Type B pancreatic cell (in vitro differentiated cells): ENCODE data around the gene MBD1. TPM values are rescaled to one million over a fixed set of nuclear protein-coding genes. Genes with fewer than 3 reads are reported as not detected.

ENCODE experiments used
- DNase-seq: peaks from one replicate; pipeline ENCODE4 v3.0.0; 2021; ENCODE audit warnings: mixed read lengths; ENCODE audit not compliant: unreplicated experiment; ENCODE audit errors: extremely low spot score
- H3K27ac Mint-ChIP-seq: 2 replicates; pipeline ENCODE4 v1.8.0; 2021; ENCODE audit warnings: mild to moderate bottlenecking, mixed read lengths
- H3K27me3 Mint-ChIP-seq: 2 replicates; pipeline ENCODE4 v1.8.0; 2021; ENCODE audit warnings: mixed read lengths
- H3K36me3 Mint-ChIP-seq: 2 replicates; pipeline ENCODE4 v1.8.0; 2021; ENCODE audit warnings: mixed read lengths
- H3K4me1 Mint-ChIP-seq: one replicate; pipeline ENCODE4 v1.8.0; 2021; ENCODE audit warnings: mixed read lengths; ENCODE audit not compliant: unreplicated experiment
- H3K4me3 Mint-ChIP-seq: 2 replicates; pipeline ENCODE4 v1.8.0; 2021; ENCODE audit warnings: mild to moderate bottlenecking, mixed read lengths
- H3K9me3 Mint-ChIP-seq: 2 replicates; pipeline ENCODE4 v1.8.0; 2021; ENCODE audit warnings: mixed read lengths
- CTCF ChIP-seq: fragments of 200-600 bp; sonication (generic); conservative IDR thresholded peaks from 2 replicates; pipeline ENCODE4 v1.5.0; 2021; ENCODE audit warnings: antibody characterized with exemption, mild to moderate bottlenecking
- total RNA-seq: library from RNA; stranded (reverse); gene quantifications from 2 replicates; pipeline ENCODE4 v1.2.1, GENCODE V29; 2021; ENCODE audit warnings: low replicate concordance

MBD1 gene
- total RNA-seq, 1 donor from 2014 or later: 81.9 TPM

GRCh38 chr18:50307738-50308470, 26.6 kb upstream of the MBD1 start:
- no peak for TF ChIP-seq CTCF

GRCh38 chr18:50307400-50307737, 26.0 kb upstream of the MBD1 start:
- no peaks in the 10 kb centered on the region for H3K36me3 Mint-ChIP-seq
- H3K9me3 Mint-ChIP-seq: peaks cover 5% of the 10 kb centered on the region
- H3K27me3 Mint-ChIP-seq: peaks cover 11% of the 10 kb centered on the region
- H3K4me1 Mint-ChIP-seq: no peaks in the 10 kb centered on the region
- H3K27ac Mint-ChIP-seq: peak overlapping the region; percentile 44
- TF ChIP-seq CTCF: no peak
- H3K4me3 Mint-ChIP-seq: peak overlapping the region; percentile 93
- no peak for DNase-seq

More at GRCh38 chr18:50307738-50308470, 26.6 kb upstream of the MBD1 start:
- Mint-ChIP-seq H3K36me3 (no peaks in the 10 kb centered on the region), H3K4me1 (no peaks in the 10 kb centered on the region), H3K9me3 (peaks cover 5% of the 10 kb centered on the region), H3K4me3 (peak overlapping the region; percentile 93), H3K27ac (peak overlapping the region; percentile 44), H3K27me3 (peaks cover 11% of the 10 kb centered on the region)
- DNase-seq: peak; percentile 79

- no peak for TF ChIP-seq CTCF
- H3K9me3 Mint-ChIP-seq: peaks cover 5% of the 10 kb centered on the region
- H3K27me3 Mint-ChIP-seq: peaks cover 11% of the 10 kb centered on the region
- H3K4me1 Mint-ChIP-seq: no peaks in the 10 kb centered on the region
- DNase-seq: no peak
- H3K27ac Mint-ChIP-seq: peak overlapping the region; percentile 46
- no peaks in the 10 kb centered on the region for H3K36me3 Mint-ChIP-seq
- peak overlapping the region; percentile 93 for H3K4me3 Mint-ChIP-seq
These were observed 25.6 kb upstream of the MBD1 start for GRCh38 chr18:50306944-50307343.

GRCh38 chr18:50301074-50301473, 19.8 kb upstream of the MBD1 start:
- Mint-ChIP-seq H3K4me1 (peaks cover 3% of the 10 kb centered on the region), H3K4me3 (no peak overlapping the region), H3K27ac (no peak overlapping the region), H3K9me3 (peaks cover 5% of the 10 kb centered on the region), H3K36me3 (no peaks in the 10 kb centered on the region), H3K27me3 (peaks cover 19% of the 10 kb centered on the region)
- no peak for DNase-seq
- no peak for TF ChIP-seq CTCF

- Mint-ChIP-seq H3K9me3 (no peaks in the 10 kb centered on the region), H3K4me1 (peaks cover 3% of the 10 kb centered on the region), H3K27ac (no peak overlapping the region), H3K27me3 (peaks cover 19% of the 10 kb centered on the region), H3K4me3 (peak overlapping the region; percentile 74), H3K36me3 (no peaks in the 10 kb centered on the region)
- TF ChIP-seq CTCF: no peak
- DNase-seq: no peak
These were observed 18.5 kb upstream of the MBD1 start for GRCh38 chr18:50299626-50300388.
